A549 treated with GW870086 at 1 μM for 4 hours (cell line): ENCODE measurements around the gene GNS. TPM values are rescaled to one million over a fixed set of nuclear protein-coding genes. Genes with fewer than 3 reads are reported as not detected.

ENCODE experiments used
- total RNA-seq: library from RNA; stranded (reverse); fragments of 200-300 nt; extraction: Qiagen RNA extraction; gene quantifications from 5 replicates; pipeline ENCODE4 v1.2.3, GENCODE V29; 2022; ENCODE audit warnings: low read depth

The GNS gene
- total RNA-seq, result 47.4 to 58.3 TPM (median 54.3 TPM) in 5 replicates

GRCh38 chr12:64759035-64759894, at the start of gene GNS:
GNS (minus strand) TSS chr12:64759406; CDS start chr12:64759276, 130 bp downstream.

Other genes with a start within 250 kb of the GNS start
- gene RASSF3, start 148.9 kb downstream of the GNS start, total RNA-seq, result 24.8 to 33.6 TPM (median 29.4 TPM) in 5 replicates
- 1.3 to 1.9 TPM (median 1.8 TPM) in 5 replicates for gene TBC1D30, start 65.2 kb upstream of the GNS start, total RNA-seq